PC-9 (cell line): ENCODE measurements around the gene KIAA1671. TPM values are rescaled to one million over a fixed set of nuclear protein-coding genes. Genes with fewer than 3 reads are reported as not detected.

Experiments
- BruUV-seq: library from RNA; stranded (reverse); fragments of 400-500 nt; replicated peaks from 2 replicates; lab custom pipeline; 2021; lab: Mats Ljungman, UMichigan
- CTCF ChIA-PET: fragments of 300-600 bp; sonication (Branson Sonifier 250); formaldehyde crosslinking; loops from one replicate; lab custom pipeline; 2022; ENCODE audit warnings: antibody characterized with exemption; lab: Charles Lee
- POLR2A ChIA-PET: fragments of 300-600 bp; sonication (Branson Sonifier 250); formaldehyde crosslinking; loops from one replicate; lab custom pipeline; 2022; ENCODE audit warnings: antibody characterized with exemption; ENCODE audit not compliant: unreplicated experiment; lab: Charles Lee
- DNase-seq, 2 experiments: peaks; one replicate each; pipeline versions ENCODE4 v3.0.0 to v3.0.0-alpha.2; 2015 to 2022; ENCODE audit warnings: mixed read lengths in 1 of 2
- H2AFZ ChIP-seq: fragments of 200-600 bp; sonication (generic); 2 replicates; pipeline ENCODE4 v1.8.1; 2017; ENCODE audit warnings: antibody characterized with exemption
- H3F3A ChIP-seq: fragments of 200-600 bp; sonication (generic); 2 replicates; pipeline ENCODE4 v1.8.1; 2017; ENCODE audit warnings: antibody characterized with exemption, mild to moderate bottlenecking, low read depth; ENCODE audit not compliant: insufficient read depth
- H3K27ac ChIP-seq: fragments of 200-600 bp; sonication (generic); 2 replicates; pipeline ENCODE4 v1.6.1; 2016; ENCODE audit warnings: mixed run types
- H3K27me3 ChIP-seq: fragments of 200-600 bp; sonication (generic); 2 replicates; pipeline ENCODE4 v1.6.1; 2016; ENCODE audit warnings: low read depth, mixed run types; ENCODE audit not compliant: insufficient read depth
- H3K36me3 ChIP-seq: fragments of 200-600 bp; sonication (generic); 2 replicates; pipeline ENCODE4 v1.6.1; 2016; ENCODE audit warnings: low read depth, mixed run types
- H3K4me1 ChIP-seq: fragments of 200-600 bp; sonication (generic); replicated peaks from 2 replicates; pipeline ENCODE4 v1.6.1; 2016; ENCODE audit warnings: mixed run types; ENCODE audit not compliant: insufficient read depth
- H3K4me2 ChIP-seq: fragments of 200-600 bp; sonication (generic); 2 replicates; pipeline ENCODE4 v1.6.1; 2017; ENCODE audit warnings: mixed run types
- H3K4me3 ChIP-seq: fragments of 200-600 bp; sonication (generic); 2 replicates; pipeline ENCODE4 v1.6.1; 2016; ENCODE audit warnings: mixed run types
- H3K79me2 ChIP-seq: fragments of 200-600 bp; sonication (generic); 2 replicates; pipeline ENCODE4 v1.6.1; 2017; ENCODE audit warnings: low read depth, mixed run types
- H3K9me2 ChIP-seq: fragments of 200-600 bp; sonication (generic); 2 replicates; pipeline ENCODE4 v1.8.1; 2017; ENCODE audit warnings: mild to moderate bottlenecking; ENCODE audit not compliant: insufficient read depth
- H3K9me3 ChIP-seq: fragments of 200-600 bp; sonication (generic); 2 replicates; pipeline ENCODE4 v1.8.1; 2016; ENCODE audit warnings: low read depth; ENCODE audit not compliant: insufficient read depth
- H4K20me1 ChIP-seq: fragments of 200-600 bp; sonication (generic); 2 replicates; pipeline ENCODE4 v1.8.1; 2017; ENCODE audit not compliant: insufficient read depth
- CTCF ChIP-seq: fragments of 200-600 bp; sonication (generic); conservative IDR thresholded peaks from 2 replicates; pipeline ENCODE4 v1.6.1; 2017; ENCODE audit warnings: mixed run types, antibody characterized with exemption, mild to moderate bottlenecking, moderate library complexity
- EZH2 ChIP-seq: fragments of 200-600 bp; sonication (generic); IDR thresholded peaks from 2 replicates; pipeline ENCODE4 v1.8.0; 2017; ENCODE audit warnings: antibody characterized with exemption, low read depth
- intact Hi-C: fragments of 100-400 bp; cut with micrococcal nuclease; formaldehyde crosslinking; loops from one replicate; pipeline ENCODE4 v1.10.0; 2022; ENCODE audit not compliant: unreplicated experiment
- total RNA-seq: library from RNA; stranded (reverse); gene quantifications from 2 replicates; pipeline ENCODE4 v1.2.3, GENCODE V29; 2021

KIAA1671 gene
- total RNA-seq, 1 experiment from 2014 or later: 44.3 TPM

- Histone ChIP-seq H3K36me3 (peaks cover 6% of the 10 kb centered on the region; the same call in 1 of the 2 replicates), H3K4me3 (no peak overlapping the region), H3K79me2 (no peaks in the 10 kb centered on the region), H3K27ac (no peak overlapping the region), H3K4me1 (no peaks in the 10 kb centered on the region), H3F3A (no peaks in the 10 kb centered on the region), H3K4me2 (no peak overlapping the region), H3K9me2 (no peaks in the 10 kb centered on the region), H2AFZ (no peak overlapping the region), H4K20me1 (no peaks in the 10 kb centered on the region), H3K27me3 (no peaks in the 10 kb centered on the region), H3K9me3 (no peaks in the 10 kb centered on the region)
- BruUV-seq: no TSS peak
- intact Hi-C loops: no loop called here
- ChIA-PET POLR2A (no interaction called here), CTCF (no interaction called here)
- no peak for TF ChIP-seq CTCF
- no peak for TF ChIP-seq EZH2
- DNase-seq: no peak
Observed at GRCh38 chr22:25182131-25183110, 229.9 kb downstream of the KIAA1671 start.

- ChIA-PET CTCF (no interaction called here), POLR2A (interaction anchor here (0.7 kb wide), 1 partner anchor 216 kb away, joined by 3 read pairs; no protein-coding TSS in a partner anchor)
- no TSS peak for BruUV-seq
- Histone ChIP-seq H3K36me3 (peaks cover 6% of the 10 kb centered on the region; the same call in 1 of the 2 replicates), H3F3A (no peaks in the 10 kb centered on the region), H3K9me2 (no peaks in the 10 kb centered on the region), H3K79me2 (no peaks in the 10 kb centered on the region), H4K20me1 (no peaks in the 10 kb centered on the region), H3K27ac (no peak overlapping the region), H3K4me3 (no peak overlapping the region), H2AFZ (no peak overlapping the region), H3K4me2 (no peak overlapping the region), H3K27me3 (no peaks in the 10 kb centered on the region), H3K4me1 (no peaks in the 10 kb centered on the region), H3K9me3 (no peaks in the 10 kb centered on the region)
- intact Hi-C loops: no loop called here
- TF ChIP-seq EZH2: no peak
- no peak for DNase-seq
Observed at GRCh38 chr22:25183949-25184619, 231.6 kb downstream of the KIAA1671 start.

GRCh38 chr22:25186140-25186539, 233.6 kb downstream of the KIAA1671 start:
- Histone ChIP-seq H3K36me3 (peaks cover 6% of the 10 kb centered on the region; the same call in 1 of the 2 replicates), H3K4me3 (no peak overlapping the region), H3K4me1 (no peaks in the 10 kb centered on the region), H3K27me3 (no peaks in the 10 kb centered on the region), H3K79me2 (no peaks in the 10 kb centered on the region), H3K27ac (no peak overlapping the region), H3K4me2 (no peak overlapping the region), H4K20me1 (no peaks in the 10 kb centered on the region), H2AFZ (no peak overlapping the region), H3K9me3 (no peaks in the 10 kb centered on the region), H3K9me2 (no peaks in the 10 kb centered on the region), H3F3A (no peaks in the 10 kb centered on the region)
- no peak for DNase-seq
- ChIA-PET CTCF (interaction anchor here (0.6 kb wide), 1 partner anchor 8 kb away, joined by 4 read pairs; no protein-coding TSS in a partner anchor), POLR2A (no interaction called here)
- intact Hi-C loops: no loop called here
- no TSS peak for BruUV-seq
- TF ChIP-seq EZH2: no peak
- TF ChIP-seq CTCF: no peak
